Activated naive CD4-positive, alpha-beta T cell (primary cell): ENCODE data around the gene MYPN.
"Not testable (repeated sequence)": the region's sequence is repeated elsewhere in the genome, so short reads cannot be mapped to it uniquely, and the experiment has no call there.

ENCODE experiments used
- DNase-seq, 4 experiments: peaks; one replicate each; lab custom pipeline; 2025; lab: John Stamatoyannopoulos, UW

Gene MYPN

DNA sequence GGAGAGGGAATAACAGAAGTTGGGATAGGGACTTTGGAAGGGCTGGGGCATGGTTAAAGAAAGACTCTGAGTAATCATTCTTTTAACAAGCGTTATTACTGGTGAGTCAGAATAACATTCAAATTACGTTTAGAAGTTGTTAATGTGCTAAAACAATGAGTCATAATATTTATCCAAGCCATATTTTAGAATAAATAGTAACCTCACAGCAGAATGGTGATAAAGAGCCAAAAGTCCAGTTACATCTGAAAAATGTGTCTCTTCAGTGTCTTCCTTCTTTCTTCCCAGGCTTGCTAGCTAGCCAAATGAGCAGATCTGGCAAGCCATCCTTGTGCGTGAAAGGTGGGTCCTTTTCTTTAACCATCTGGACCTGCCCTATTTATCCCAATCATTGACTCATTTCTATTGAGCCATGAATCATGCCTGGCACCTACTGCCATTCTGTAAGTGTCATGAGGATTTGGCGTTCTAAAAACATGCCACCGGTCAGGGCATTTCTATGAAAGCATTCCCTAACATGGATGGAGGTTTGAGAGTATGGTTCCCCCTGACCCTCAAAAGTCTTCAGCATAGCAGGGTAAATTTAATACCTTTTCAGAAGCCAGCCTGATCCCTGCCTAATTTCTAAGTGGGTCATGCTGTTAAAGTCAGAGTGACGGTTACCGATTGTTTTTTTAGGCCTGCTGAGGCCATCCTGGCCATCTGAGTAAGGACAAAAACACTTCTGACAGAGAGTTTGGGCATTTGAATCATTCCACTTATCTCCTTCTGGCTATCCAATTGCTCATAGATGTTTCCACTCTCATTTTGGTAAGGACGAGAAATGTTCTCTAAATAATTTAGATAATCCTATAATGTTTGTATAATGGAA is 26.9 kb downstream of the MYPN start:
- DNase-seq, result no peak

DNA sequence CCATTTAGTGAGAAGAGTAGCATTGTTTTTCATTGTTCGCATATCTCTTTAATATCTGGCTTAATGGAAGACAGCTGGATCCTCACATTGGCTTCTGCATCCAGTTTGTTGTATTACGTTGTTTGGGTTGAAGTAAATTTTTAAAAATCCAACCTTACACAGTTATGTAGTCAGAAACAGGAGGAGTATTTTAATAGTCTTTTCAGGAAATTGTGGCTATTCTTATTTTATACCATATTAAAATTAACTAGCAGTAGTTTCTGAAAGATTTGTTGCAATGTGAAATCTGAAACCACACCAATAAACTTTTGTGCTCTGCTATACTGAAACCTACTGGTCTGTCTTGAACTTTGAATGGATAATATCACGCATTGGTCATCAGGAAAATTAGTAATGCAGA is 27.9 kb downstream of the MYPN start:
- no peak for DNase-seq

DNA sequence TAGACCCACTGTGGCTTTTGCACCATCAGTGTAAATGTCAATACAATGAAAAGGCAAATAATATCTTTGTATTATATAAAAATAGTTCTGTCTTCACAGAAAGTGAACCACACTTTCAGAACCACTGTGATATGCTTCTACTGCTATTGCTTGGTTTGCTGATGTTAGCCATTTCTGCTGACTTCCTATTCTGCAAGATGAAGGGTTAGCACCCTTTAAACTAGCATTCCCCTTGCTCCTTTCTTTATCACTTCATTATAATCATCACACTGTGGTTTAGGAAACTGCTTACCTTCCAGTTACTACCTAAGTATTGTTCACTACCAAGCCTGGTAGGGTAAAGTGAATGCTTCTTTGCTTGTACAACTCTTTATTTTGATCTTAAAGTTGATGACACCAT is 29.2 kb downstream of the MYPN start:
- DNase-seq, result no peak

DNA sequence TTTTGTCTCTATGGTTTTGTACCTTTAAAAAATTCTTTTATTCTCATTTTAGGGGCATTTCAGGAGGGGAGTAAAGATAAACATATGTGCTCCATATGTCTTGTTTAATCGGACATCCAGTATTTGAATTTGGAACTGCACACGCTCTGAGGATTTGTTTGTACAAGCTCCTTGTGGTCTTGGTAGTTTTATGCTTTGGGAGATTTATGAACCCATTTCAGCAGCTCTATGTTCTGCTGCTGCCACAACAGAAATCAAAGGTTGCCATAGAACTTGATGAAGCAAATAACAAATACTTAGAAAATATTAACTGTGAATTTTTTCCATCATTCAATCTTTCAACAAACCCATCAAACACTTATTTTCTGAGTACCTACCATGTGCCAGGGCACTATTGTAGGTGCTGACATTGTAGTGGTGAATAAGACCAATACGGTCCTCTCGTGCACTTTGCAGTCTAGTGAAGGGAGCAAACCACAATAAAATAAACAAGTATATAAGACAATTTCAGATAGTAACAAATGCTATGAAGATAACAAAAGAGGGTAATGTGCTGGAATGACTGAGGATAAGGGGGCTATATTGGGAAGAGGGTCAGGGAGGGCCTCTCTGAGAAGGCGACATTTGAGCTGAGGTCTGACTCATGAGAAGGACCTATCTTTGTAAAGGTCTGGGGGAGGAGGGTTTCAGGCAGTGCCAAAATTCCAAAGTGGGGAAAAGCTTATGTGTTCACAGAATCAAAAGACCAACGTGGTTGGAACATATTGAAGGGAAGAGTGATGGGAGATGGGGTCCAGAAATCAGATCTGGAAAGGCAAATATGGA is 30.4 kb downstream of the MYPN start:
- DNase-seq, result no peak

DNA sequence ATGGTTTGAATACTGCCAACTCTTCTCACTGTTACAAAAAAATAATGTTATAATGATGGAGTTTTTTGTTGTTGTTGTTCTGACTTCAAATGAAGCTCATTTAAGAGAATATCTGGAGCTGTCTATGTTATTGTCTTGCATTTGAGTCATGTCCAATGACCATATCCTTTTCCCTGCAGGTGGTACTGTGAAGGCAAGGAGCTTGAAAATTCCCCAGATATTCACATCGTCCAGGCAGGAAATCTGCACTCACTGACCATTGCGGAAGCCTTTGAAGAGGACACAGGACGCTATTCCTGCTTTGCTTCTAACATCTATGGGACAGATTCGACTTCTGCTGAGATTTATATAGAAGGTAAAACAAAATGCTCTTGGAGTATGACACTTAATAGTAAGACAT is 33.5 kb downstream of the MYPN start:
- DNase-seq, result no peak

DNA sequence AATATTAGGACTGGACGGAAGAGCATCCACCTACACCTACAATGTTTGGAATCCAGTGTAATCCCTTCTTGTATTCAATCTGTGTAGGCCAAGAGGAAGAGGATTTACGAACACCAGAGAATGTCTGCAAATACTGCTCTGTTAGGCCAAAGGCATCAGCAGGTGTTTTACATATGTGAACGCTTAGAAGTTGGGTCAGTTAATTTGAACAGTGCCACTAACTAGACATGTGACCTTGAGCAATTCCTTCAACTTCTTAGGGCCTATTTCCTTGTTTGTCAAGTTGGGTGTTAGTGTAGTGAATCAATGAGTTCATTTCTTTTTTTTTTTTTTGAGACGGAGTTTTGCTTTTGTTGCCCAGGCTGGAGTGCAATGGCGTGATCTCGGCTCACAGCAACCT is 35.4 kb downstream of the MYPN start:
- DNase-seq, result no peak

DNA sequence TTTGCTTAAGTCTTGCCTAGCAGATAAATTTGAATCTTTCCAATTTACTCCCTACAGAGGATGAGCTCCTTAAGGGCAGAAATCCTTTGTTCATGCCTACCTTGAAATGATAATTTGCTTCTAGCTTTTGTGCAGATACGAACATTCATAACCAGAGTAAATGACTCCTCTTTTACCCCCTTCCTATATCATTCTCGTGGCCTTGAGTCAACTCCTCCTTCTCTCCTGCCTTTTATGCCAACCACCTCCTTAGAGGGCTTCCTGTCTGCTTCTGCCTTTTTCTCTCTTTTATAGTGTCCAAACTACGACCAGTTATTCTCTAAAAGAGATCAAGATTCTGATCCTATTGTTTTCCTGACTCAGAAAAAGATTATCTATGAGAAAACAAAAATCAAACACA is 36.4 kb downstream of the MYPN start:
- no peak for DNase-seq

DNA sequence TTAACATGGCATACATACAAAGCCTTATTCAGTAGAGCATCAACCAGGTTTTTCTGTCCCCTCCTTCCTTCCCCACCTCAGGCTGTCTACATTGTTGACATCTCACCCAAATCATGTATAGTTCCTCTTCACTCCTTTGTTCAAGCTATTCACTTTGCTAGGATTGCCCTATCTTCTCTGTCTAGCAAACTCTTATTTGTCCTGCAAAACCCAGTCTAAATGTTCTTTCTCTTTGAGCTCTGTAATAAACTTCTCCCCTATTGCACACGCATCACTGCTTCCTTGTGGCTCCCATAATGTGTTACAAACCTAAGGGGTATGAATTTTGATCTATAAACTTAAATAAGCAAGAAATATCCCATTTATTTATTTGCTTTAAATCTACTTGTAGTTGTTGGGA is 36.8 kb downstream of the MYPN start:
- no peak for DNase-seq

DNA sequence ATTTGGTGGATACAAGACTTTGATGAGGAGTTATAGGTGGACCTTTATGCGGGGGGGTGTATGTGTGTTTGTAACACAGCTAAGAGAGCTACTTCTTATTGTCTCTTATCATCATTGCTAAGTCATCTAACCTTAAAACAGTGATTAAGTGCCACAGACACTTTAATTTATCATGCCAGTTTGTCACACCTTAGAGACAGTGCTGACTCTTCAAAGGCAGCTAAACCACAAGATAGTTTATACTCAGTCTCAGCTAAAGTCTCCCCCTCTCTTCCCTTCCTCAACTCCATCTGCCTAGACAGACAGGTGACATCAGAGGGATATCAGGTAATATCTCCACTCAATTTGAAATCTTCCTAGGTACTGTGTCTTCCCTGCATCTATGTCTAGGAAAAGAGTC is 42.2 kb downstream of the MYPN start:
- DNase-seq, result no peak

DNA sequence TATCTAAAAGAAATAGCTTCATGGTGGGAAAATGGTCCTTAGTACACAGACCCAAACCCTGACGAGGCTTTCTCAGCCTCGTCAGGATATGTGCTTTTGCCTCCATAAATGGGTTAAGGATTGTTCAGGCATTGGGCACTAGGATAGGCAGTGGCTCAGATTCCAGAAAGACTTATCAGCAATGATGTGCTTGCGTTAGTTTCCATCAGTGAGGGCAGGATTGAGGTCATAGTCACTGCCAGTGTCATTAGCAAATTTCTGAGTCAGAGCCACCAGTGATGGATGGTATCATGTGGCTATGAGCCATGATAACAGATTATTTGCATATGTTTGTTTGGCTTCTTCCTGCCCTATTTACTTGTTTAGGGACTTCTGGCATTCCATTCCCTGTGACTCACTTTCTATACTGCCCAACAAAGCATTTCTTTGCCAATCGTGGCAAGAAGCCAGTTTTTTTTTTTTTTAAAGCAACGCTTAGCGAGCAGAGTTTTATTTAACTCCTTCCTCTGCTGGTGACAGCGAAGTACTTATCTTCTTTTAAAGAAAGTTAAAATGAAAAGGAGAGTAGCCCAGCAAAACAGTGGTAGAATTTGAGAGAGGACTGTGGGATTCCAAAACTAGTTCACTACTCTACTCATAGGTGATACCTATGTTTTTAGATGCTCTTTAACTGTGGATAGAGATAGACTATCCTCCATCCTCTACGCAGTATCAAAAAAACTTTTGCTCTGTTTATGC is 44.4 kb downstream of the MYPN start:
- DNase-seq, result no peak

DNA sequence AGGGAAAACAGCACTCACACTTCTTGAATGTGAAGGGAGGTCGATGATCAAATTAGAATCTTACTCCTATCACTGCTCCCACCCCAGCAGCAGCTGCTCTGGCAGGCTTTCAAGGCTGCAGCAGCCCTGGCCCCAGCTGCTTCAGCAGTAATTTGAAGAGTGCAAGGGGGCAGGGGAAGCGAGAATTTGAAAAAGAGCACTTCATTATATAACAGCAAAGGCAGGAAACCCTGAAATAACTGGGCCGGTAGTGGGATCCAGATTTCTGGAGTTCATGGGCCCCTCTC is 44.9 kb downstream of the MYPN start:
- no peak for DNase-seq

DNA sequence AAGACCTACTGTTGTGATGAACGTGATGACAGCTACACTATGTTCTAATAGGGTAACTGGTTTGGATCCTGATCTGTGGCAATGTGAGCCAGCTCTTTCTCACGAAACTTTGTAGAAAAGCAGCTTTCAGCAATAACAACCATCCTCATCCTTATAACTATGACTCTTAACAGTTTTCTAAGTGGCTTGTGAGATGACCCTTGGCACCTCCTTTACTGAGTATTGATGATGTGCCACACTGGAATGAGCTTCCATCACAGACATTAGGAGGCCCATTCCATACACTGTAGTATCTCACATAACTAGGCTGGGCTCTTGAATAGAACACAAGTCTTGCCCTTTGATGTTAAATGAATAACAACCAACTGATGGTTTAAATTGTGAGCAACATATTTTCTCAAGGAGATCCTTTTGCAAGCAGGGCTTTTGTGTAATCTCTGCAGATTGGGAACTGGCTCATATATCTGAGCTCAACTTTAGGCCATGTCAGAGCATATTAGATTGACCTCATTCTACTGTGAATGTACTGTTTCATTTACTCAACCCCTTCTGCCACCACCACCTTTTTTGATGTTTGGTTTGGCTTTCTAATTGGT is 46.4 kb downstream of the MYPN start:
- DNase-seq, result no peak

DNA sequence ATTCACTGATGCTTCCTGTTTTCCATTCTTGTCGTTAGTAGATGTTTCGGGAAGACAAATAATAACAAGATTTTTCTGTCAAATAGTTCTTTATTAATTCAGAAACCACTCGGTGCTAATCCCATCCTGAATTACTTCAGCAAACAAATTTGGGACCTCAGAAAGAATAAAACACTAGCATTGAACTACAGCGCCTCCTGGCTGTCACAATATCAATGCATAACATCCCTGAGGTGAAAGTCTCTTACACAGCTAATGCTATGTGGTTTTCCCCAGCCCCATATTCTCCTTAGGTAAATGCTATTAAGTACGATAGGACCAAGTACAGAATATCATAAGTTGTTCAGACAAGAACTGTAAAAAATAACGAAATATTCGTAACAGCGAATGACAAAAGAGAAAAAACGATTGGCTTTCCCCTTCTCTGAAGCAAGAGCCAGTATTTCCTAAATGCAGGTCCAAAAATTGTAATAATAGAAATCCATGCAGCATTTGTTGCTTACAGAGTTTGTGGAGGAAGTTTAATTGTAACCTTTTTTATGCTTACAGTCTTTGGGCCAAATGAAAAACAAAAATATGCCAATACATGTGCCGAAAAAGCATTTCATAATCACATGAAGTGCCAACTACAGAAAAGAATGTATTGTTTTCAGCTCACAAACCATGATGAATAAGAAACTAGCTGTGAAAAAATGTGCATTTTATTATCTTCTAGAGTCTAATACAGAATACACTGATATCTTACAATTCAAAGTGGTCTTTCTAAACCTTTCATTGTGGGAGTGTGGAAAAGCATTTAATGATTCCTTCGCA is 47.3 kb downstream of the MYPN start:
- DNase-seq, result peak in 2 of 4 experiments; percentile 28 to 41

DNA sequence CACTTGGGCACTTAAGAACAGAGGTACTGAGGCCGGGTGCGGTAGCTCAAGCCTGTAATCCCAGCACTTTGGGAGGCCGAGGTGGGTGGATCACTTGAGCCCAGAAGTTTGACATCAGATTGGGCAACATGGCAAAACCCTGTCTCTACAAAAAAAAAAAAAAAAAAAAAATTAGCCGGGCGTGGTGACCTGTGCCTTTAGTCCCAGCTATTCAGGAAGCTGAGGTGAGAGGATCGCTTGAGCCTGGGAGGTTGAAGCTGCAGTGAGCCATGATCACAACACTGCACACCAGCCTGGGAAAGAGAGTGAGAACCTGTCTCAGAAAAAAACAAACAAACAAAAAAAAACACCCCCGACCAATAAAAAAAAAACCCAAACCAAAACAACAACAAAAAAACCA is 48.2 kb downstream of the MYPN start:
- not testable (repeated sequence) for DNase-seq

DNA sequence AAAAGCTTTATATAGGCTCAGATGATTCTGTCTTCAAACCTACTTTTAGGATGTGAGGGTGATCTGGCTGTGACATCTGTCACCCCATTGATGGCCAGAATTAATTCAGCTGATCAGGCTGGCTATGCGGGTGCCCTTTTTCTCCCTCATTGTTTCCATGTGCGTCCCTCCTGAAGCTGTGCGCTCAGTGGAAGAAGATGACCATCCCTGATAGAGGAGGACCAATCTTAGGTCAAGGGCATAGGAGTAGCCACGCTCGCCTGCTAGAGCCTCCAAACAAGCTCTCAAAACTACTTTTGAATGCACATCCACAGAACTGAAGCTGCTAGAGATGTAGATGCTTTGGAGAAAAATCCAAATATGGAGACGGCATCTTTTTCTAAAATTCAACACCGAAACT is 48.7 kb downstream of the MYPN start:
- no peak for DNase-seq

DNA sequence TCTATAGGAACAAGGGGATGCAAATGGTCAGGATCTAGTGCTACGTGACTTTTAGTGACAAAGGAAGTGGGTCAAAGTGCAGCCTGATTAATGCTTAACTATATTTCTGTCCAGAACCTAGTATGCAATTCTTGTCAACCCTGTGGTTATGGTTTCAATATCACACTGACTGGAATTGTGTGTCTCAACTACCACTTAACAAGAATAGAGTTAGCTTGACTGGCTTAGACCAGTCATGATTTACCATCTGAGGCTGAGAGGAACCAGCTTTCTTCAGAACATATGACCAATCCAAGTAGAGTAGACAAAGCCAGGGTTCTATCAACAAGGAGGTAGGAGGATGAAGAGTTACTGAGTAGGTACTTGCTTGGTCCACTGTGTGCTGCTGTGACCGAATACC is 54.4 kb downstream of the MYPN start:
- DNase-seq, result no peak

DNA sequence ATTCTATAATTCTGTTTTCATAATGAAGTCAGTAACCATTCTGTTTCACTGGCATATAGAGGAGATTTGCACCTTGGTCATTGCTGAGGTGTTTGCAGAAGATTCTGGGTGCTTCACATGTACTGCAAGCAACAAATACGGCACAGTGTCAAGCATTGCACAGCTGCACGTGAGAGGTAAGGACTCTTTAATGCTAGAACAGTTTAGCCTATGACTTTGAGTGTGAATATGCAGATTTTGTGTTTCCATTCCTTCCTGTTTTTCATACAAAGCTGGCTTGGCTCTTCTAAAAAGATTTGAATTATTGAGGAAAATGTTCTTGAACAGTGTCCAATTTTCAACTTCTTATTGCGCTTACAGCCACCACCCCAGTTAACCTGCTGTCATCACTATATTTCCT is 56.4 kb downstream of the MYPN start:
- DNase-seq, result no peak

DNA sequence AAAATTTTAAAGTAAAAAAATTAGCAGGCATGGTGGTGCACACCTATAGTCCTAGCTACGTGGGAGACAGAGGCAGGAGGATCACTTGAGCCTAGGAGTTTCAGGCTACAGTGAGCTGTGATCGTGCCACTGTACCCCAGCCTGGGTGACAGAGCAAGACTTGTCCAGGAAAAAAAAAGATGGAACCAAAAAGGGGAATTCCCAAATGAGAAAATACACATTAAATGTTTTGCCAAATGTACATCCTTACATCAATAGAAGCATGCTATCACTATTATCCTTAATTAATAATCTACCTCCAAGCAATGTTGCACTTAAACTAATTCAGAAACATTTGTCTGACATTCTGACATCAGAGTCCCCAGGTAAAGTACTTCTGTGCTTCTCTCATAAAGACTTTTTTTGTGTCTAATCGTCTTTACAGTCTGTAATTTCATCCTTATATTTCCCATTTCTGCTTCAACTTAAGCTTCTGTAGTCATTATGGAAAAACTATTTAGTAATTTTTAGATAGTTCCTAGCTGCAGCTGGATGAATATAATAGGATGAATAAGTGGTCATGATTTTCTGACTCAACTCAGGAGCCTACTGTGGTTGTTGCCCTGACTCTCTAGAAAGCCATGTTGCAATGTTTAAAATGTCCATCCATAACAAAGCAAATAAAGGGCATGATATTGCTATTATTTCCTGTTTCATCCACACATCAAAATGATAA is 57.7 kb downstream of the MYPN start:
- no peak for DNase-seq

DNA sequence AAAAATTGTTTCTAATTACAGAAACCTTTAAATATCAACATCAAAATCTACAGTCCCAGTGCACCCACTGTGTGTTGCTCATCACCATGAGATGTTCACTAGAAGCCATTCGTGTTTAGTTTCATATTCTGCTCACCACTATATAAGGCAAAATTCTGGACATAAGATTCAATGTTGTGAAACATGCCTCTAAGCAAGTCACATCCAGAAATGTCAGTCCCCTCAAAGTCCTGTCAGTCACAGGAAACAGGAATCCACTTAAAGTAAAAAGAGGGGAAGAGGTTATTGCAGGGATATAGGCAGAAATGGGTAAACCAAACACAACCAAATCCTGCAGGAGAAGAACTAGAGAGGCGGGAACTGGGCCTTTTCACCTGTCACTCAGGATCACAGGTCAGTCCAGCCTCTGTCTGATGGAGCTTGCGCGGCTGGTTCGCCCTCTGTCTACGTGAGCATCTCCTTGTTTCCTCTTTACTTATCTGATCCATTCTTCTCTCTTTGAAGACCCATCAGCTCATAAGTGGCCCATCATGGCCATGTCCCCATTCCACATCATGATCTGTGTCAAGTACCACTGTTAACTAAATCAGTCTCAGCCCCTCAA is 58.4 kb downstream of the MYPN start:
- DNase-seq, result no peak

DNA sequence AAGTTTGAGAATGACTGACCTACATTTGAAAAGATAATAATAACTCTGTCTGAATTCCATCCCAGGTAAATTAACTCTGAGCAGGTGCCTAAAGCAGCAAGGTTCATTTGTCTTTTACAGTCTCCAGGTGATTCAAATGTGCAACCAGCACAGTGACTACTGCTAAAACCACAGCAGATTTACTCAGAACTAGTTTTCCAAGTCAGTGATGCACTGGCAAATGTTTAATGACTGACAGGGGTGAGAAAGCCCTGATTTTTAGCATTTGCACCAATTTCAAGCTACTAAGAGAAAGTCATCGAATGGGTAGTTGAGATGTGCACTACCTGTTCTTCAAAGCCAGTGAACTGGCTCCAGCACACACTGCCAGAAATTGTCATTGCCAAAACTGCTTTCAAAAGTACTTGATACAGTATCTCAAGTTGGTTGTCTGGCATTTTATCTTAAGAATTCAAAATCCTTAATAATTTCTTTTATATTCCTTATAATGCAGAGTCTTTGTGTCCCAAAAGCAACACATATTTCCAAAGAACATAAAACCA is 62.3 kb downstream of the MYPN start:
- DNase-seq, result no peak
